GM13976 (cell line): ENCODE data around the gene HOXB5.

Source experiments
- DNase-seq: peaks from one replicate; pipeline ENCODE4 v3.0.0; 2012; ENCODE audit warnings: low spot score
- CTCF ChIP-seq: IDR thresholded peaks from 2 replicates; pipeline ENCODE4 v1.5.1; 2012; ENCODE audit warnings: borderline replicate concordance, mild to moderate bottlenecking; ENCODE audit not compliant: insufficient read depth; ENCODE audit errors: extremely low read depth, missing control alignments, control extremely low read depth
- in situ Hi-C: fragments of 300-500 bp; cut with MboI; formaldehyde crosslinking; loops from one replicate; pipeline ENCODE4 v1.12.0; 2022; ENCODE audit warnings: low sequenced_read_pairs, mixed read lengths, inconsistent platforms; ENCODE audit not compliant: unreplicated experiment

HOXB5 gene

GRCh38 chr17:48619826-48620449 lies 26.4 kb upstream of the HOXB5 start:
- TF ChIP-seq CTCF: no peak
- in situ Hi-C loops: no loop called here
- no peak for DNase-seq

- TF ChIP-seq CTCF: peak; percentile 96
- in situ Hi-C loops: no loop called here
- DNase-seq: peak; percentile 92
These were observed 24.8 kb upstream of the HOXB5 start for GRCh38 chr17:48618256-48618896.

GRCh38 chr17:48617471-48618255 lies 24.1 kb upstream of the HOXB5 start:
- TF ChIP-seq CTCF: no peak
- no peak for DNase-seq
- in situ Hi-C loops: no loop called here

GRCh38 chr17:48616717-48617470 lies 23.3 kb upstream of the HOXB5 start:
- in situ Hi-C loops: no loop called here
- no peak for DNase-seq
- TF ChIP-seq CTCF: no peak

GRCh38 chr17:48615963-48616716 lies 22.6 kb upstream of the HOXB5 start:
- no peak for DNase-seq
- TF ChIP-seq CTCF: no peak
- in situ Hi-C loops: no loop called here
